Measurements from ENCODE around the gene NUP93. TPM values are rescaled to one million over a fixed set of nuclear protein-coding genes. Genes with fewer than 3 reads are reported as not detected.
"Not testable (repeated sequence)": the region's sequence is repeated elsewhere in the genome, so short reads cannot be mapped to it uniquely, and the experiment has no call there.

Gene NUP93
- polyA plus RNA-seq, 1 experiment = 61.2 TPM

- POLR2A ChIA-PET = no interaction called here
- no peak for TF ChIP-seq CTCF (IDR thresholded peaks at IDR 0.05; ENCODE audit: insufficient read depth, low read depth, low read length)
Measured at GRCh38 chr16:56880685-56881084, 150.8 kb downstream of the NUP93 start.

GRCh38 chr16:56882077-56882800, 152.3 kb downstream of the NUP93 start:
- Histone ChIP-seq H3K36me3 (ENCODE audit: control insufficient read depth, insufficient read depth, low read length) (no peaks in the 10 kb centered on the region), H3K4me3 (ENCODE audit: low read depth, low read length) (no peak overlapping the region), H3K27me3 (ENCODE audit: control insufficient read depth, insufficient read depth, low read length) (no peaks in the 10 kb centered on the region)
- DNase-seq (ENCODE audit: low read depth) = no peak
- ChIA-PET CTCF (interaction anchor here (0.8 to 1.1 kb wide), 2 partner anchors 13 to 68 kb away, joined by 3 to 4 read pairs; no protein-coding TSS in a partner anchor), POLR2A (no interaction called here)
- no peak for TF ChIP-seq CTCF (IDR thresholded peaks at IDR 0.05; ENCODE audit: insufficient read depth, low read depth, low read length)

More at GRCh38 chr16:56880685-56881084, 150.8 kb downstream of the NUP93 start:
- no peak for DNase-seq (ENCODE audit: low read depth)
- CTCF ChIA-PET = interaction anchor here (1.2 kb wide), 1 partner anchor 165 kb away, joined by 4 read pairs; no protein-coding TSS in a partner anchor
- H3K4me3 ChIP-seq (ENCODE audit: low read depth, low read length) = no peak overlapping the region
- H3K36me3 ChIP-seq (ENCODE audit: control insufficient read depth, insufficient read depth, low read length) = no peaks in the 10 kb centered on the region
- no peaks in the 10 kb centered on the region for H3K27me3 ChIP-seq (ENCODE audit: control insufficient read depth, insufficient read depth, low read length)

- H3K36me3 ChIP-seq (ENCODE audit: control insufficient read depth, insufficient read depth, low read length) = no peaks in the 10 kb centered on the region
- CTCF ChIA-PET = interaction anchor here (1.1 kb wide), 1 partner anchor 67 kb away, joined by 3 read pairs; no protein-coding TSS in a partner anchor
- no peaks in the 10 kb centered on the region for H3K27me3 ChIP-seq (ENCODE audit: control insufficient read depth, insufficient read depth, low read length)
- POLR2A ChIA-PET = no interaction called here
- TF ChIP-seq CTCF (IDR thresholded peaks at IDR 0.05; ENCODE audit: insufficient read depth, low read depth, low read length) = no peak
- H3K4me3 ChIP-seq (ENCODE audit: low read depth, low read length) = no peak overlapping the region
- DNase-seq (ENCODE audit: low read depth) = no peak
Measured at GRCh38 chr16:56883586-56883985, 153.7 kb downstream of the NUP93 start.

GRCh38 chr16:56884026-56884582, 154.2 kb downstream of the NUP93 start:
- ChIA-PET CTCF (interaction anchor here (0.8 kb wide), 1 partner anchor 16 kb away, joined by 3 read pairs; no protein-coding TSS in a partner anchor), POLR2A (no interaction called here)
- no peak for TF ChIP-seq CTCF (IDR thresholded peaks at IDR 0.05; ENCODE audit: insufficient read depth, low read depth, low read length)
- H3K4me3 ChIP-seq (ENCODE audit: low read depth, low read length) = no peak overlapping the region
- no peaks in the 10 kb centered on the region for H3K36me3 ChIP-seq (ENCODE audit: control insufficient read depth, insufficient read depth, low read length)
- DNase-seq (ENCODE audit: low read depth) = no peak
- no peaks in the 10 kb centered on the region for H3K27me3 ChIP-seq (ENCODE audit: control insufficient read depth, insufficient read depth, low read length)

GRCh38 chr16:56884929-56885328, 155.0 kb downstream of the NUP93 start:
- H3K27me3 ChIP-seq (ENCODE audit: control insufficient read depth, insufficient read depth, low read length); H3K36me3 ChIP-seq (ENCODE audit: control insufficient read depth, insufficient read depth, low read length); H3K4me3 ChIP-seq (ENCODE audit: low read depth, low read length); POLR2A ChIA-PET; DNase-seq (ENCODE audit: low read depth): not testable (repeated sequence)
- CTCF ChIA-PET = interaction anchor here (0.8 to 1.4 kb wide), 2 partner anchors 17 to 24 kb away, joined by 3 to 4 read pairs; no protein-coding TSS in a partner anchor

Measured in BJ (cell line).